ENCODE results near the gene GPATCH8.
"Not testable (repeated sequence)": the region's sequence is repeated elsewhere in the genome, so short reads cannot be mapped to it uniquely, and the experiment has no call there.

The GPATCH8 gene

DNA sequence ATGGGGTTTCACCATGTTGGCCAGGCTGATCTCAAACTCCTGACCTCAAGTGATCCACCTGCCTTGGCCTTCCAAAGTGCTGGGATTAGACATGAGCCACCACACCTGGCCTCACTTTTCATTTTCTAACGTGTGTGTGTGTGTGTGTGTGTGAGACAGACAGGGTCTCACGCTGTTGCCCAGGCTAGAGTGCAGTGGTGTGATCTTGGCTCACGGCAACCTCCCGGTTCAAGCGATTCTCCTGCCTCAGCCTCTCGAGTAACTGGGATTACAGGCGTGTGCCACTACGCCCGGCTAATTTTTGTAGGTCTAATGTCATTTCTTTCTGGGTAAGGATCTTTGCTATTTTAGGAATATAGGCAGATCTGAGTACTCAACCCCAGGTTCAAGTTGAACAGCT is 109.1 kb downstream of the GPATCH8 start:
- not testable (repeated sequence) for DNase-seq

DNA sequence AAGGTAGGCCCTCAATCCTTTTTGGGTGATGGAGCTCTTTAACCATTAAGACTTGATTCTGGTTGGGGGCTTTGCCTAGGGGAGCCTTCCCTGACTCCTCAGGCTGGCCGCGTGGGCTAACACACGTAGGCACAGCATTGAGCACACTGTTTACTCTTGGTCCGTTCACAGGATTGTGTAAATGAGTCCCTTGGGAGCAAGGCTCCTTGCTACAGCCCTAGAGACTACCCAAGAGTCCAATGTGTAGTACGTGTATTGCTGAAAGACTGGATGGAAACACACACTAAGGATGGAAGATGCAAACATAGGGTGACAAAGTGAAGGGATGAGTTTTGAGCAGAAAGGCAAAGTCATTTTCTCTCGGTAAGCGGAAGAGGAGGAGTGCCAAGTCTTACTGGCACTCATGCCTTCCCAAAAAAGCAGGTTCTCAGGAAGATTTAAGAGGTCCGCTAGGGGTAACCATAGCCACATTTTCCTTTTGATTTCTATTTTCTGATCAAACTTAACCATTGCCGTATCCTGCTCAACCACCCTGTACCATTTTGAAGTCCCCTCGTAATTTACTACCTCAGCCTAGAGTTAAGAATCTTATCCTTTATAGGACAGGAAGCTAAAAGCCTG is 112.8 kb downstream of the GPATCH8 start:
- DNase-seq, result no peak

DNA sequence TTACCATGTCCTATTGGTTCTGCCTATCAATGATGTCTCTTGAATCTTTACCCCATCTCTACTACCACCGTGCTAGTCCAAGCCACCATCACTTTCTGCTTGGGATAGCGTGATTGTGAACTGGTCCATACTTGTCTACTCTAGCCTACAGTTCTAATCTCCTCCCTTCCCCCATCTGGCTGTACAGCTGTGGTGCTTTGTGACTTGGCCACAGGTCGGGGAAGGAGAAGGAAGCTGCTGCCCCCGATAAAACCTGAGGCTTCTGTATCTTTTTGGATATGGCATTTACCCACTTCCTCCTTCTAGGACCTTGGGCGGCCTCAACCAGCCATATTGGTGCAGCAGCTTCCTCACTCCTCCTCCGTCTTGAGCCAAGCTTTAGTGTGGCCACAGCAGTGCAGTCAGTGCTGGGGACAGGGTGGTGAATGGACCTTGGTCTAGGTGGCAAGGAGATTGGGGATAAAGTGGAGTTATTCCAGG is 113.4 kb downstream of the GPATCH8 start:
- no peak for DNase-seq

DNA sequence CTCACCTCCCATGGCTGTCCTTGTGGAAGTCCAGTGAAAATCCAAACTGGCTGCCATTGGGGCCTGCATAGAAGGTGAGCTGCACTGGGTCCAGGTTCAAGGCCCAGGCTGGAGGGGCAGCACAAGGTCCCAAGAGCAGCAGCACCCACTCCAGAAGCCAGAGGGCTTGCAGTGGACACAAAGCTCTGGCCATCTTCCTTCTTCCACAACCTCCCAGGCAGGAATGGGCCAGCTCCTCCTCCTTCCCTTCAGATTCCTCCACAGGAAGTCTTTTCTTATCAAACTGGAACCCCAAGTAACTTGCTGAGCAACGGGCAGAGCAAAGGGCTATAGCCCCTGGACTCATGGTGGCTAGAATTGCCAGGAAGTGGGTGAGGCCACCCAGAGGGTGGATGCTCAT is 113.9 kb downstream of the GPATCH8 start, which contains the start of gene ITGA2B:
Gene ITGA2B (minus strand): TSS at position 369 of the 400 bp plus-strand sequence. CDS start 176 bp downstream, at position 193.
- DNase-seq, result no peak

DNA sequence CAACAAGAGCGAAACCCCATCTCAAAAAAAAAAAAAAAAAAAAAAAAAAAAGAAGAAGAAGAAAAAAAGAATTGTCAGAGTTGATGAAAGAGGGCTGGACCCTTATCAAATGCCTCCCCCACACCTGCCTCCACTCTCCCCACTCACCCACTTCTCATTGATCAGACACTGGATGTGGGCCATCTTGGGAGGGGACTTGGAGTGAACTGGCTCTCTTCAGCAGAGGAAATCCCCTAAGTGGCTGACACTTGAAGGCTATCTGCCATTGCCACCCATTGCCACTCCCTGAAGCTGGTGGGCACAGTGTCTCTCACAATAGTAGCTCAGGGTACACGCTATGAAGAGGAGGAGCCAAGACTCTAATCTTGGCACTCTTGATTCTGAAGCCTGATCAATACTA is 115.4 kb downstream of the GPATCH8 start:
- DNase-seq, result no peak

DNA sequence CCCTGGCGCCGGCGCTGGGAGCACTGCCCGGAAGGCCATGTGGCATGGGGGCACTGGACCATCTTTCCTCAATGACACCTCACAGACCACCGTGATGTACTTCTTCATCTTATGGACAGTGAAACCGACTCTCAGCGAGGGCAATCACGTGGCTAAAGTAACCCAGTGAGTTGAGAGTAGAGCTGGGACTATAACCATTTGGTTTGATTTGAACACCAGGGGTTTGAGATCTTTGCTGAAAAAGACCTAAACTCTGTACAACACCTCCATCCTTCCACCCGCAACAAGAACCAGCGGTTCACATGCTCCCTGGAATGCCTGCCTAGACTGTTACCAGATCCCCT is 117.1 kb downstream of the GPATCH8 start:
- no peak for DNase-seq

DNA sequence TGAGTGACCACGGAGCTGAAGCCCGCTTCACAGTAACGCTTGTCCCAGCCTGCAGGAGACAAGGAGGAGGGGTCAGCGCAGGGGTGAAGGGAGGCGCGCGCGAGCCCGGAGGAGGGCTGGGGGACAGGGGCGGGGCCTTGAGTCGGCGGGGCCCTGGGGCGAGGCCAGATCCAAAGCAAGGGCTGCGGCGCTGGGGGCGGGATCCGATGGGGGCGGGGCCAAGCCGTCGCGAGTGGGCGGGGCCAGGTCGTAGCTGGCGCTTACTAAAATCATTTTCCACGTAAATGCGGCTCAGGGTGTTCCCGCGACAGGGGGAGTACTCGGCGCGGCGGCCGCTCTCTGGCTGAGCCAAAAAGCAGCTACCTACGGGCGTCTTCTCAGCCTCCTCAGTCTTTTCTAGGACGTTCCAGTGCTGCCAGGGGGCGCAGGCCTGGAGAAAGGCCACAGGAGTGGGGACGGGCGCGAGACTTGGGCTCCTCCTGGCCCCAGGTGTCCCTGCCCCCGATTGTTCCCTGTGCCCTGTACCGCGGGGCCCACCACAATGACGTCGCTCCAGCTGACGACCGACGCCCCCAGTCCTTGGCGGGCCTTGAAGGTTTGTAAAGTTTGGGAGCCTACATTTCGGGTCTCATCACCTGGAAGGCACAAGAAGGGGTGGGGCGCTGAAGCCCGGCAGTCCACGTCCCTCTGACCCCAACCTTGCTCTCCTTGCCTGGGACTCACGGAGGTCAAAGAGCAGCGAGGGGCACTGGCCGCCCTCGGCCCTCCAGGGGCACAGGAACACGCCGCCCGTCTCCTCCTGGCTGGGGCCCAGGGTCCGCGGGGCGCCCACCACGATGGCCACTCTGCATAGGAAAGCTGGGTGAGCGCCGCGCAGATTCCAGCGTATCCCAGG is 117.7 kb downstream of the GPATCH8 start:
- peak; percentile 69 for DNase-seq

DNA sequence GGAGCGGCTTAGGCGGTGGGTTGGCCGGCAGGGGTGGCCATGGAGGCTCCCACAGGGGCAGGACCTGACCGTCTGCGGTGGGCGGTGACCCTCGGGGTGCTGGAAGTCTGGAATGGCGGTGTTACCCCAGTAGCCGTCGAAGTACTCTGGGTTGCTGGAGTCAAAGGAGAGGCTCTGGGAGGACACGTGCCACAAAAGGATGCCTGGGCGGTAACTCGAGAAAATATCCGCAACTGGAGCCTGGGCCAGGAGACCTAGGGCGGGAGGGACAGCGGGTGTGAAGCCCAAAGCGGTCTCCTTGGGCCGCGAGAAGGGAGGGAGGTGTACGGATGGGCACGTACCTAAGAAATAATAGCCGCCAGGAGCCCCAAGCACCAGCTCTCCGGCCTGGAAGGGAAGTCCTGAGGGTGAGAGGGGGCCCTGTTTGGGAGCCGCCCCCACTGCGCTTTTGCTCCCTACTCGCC is 118.4 kb downstream of the GPATCH8 start:
- DNase-seq, result no peak

DNA sequence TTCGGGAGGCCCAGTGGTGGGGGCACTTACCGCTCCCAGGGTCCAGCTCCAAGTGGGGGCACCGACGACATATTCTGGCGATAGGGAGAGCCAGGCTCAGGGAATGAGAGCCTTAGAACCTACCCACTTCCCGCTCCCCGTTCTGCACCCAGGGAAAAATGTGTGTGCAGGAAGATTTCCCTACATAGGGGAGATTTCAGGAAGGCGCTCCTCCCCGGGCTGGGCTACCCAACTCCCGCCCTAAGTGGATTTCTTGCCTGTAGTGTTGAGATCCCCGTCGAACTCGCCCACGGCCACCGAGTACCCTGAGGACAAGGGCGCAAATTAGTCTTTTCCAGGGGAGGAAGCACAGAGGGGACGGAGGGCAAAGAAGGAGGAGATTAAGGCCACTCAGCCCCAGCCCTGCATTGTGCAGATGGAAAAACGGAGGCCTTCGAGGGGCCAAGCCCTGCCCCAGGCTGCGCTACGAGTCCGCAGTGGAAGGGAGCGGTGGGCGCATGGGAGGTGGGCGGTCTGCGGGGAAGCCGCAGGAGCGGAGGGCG is 118.9 kb downstream of the GPATCH8 start:
- DNase-seq, result no peak

DNA sequence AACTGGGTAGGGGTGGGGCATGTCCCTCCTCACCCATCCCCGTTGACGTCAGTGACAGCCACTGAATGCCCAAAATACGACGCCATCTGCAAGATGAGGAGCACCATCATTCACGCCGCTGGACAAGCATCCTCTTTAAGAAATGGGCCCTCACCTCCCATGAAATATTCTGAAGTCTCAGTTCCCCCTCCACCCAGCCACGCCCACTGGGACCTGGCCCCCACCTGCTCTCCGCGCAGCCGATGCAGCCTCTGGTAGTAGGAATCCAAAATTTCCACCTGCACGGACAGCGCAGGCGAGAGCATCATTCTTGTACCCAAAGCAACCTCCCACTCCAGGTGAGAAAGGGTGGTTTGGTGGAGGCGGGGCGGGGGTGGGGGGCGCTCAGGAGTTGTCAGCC is 119.3 kb downstream of the GPATCH8 start:
- DNase-seq, result no peak

DNA sequence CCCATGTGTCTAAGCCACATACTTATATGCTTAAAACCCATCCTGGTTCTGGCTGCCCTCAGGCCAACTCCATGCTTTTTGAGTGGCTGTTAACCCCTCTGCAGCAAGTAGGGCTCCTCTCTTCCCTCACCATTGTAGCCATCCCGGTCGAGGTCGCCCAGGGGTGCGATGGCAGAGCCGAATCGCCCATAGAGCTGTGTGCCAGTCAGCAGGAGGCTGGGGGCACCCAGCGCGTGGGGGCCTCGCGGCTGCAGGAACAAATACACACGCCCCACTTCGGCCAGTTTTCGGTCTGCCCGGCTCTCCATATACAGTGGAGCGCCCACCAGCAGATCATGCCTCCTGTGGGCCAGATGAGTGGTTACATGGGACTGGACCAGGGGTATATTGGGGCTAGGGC is 119.8 kb downstream of the GPATCH8 start:
- no peak for DNase-seq

DNA sequence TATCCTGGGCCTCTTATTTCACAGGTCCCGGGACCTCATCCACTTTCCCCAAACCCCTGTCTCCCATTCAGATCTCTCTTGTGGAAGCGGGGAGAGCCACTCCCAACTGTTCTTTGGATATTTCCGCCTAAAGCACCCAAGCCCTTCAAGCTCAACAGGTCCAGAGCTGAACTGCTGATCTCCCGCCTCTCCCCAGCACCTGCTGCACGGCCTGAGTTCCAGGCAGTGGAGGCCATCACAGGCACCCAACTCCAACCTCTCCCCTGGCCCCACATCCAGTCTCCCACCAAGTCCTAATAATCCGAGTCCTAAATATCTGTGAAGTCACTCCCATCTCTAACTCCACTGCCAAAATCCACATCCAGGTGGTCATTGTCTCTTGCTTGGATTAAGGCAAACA is 120.3 kb downstream of the GPATCH8 start:
- DNase-seq, result no peak

DNA sequence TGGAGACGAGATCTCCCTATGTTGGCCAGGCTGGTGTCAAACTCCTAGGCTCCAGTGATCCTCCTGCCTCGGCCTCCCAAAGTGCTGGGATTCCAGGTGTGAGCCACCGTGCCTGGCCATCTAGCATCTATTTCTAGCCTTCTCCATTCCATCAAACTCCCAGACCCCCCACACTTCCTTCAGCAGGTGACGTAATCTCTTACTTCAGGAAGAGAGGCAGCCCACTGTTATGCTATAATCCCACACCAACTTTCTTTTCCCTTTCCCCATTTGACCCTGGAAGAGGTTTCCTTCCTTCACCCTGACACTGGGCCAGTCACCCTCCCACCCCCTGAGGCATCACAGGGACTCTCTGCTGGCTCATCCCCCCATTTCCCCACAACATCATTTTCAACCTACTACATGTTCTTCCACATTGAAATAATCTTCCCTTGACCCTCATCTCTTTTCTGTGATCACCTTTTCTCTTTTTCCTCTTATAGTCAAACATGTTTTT is 121.3 kb downstream of the GPATCH8 start:
- DNase-seq, result no peak

DNA sequence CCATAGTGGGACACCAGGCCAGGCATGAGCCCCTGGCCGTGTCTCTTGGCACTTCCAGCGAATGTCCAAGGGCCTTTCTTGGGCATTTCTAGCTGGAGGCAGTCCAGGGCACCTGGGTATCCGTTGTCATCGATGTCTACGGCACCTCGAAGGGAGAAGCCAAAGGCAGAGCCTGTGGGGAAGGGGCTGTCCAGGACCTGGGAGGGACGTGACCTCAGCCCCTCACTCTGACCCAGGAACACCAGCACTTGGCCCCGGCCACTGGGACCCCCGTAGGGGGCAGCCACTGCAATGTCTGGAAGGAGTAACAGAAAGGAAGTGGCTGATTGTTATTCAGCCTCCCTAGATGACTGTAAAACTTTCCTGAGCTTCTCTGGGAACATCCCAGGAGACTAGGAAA is 122.4 kb downstream of the GPATCH8 start:
- no peak for DNase-seq

DNA sequence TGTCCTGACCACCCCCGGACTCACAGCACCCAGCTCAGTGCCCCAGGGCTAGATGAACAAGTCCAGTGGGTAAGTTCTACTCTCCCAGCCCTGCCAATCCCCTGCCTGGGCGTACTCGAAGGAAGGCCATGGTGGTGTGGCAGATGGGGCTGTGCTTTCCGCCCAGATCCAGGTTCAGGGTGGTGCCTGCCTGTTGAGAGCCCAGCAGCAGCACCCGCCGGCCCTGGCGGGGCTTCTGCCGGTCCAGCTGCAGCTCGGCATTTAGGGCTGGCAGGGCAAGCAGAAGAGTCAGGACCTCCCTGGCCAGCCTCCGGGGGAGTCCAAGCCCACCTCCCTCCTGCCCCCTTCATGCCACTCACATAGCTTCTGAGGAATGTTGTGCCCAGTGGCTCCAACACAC is 123.3 kb downstream of the GPATCH8 start:
- no peak for DNase-seq

DNA sequence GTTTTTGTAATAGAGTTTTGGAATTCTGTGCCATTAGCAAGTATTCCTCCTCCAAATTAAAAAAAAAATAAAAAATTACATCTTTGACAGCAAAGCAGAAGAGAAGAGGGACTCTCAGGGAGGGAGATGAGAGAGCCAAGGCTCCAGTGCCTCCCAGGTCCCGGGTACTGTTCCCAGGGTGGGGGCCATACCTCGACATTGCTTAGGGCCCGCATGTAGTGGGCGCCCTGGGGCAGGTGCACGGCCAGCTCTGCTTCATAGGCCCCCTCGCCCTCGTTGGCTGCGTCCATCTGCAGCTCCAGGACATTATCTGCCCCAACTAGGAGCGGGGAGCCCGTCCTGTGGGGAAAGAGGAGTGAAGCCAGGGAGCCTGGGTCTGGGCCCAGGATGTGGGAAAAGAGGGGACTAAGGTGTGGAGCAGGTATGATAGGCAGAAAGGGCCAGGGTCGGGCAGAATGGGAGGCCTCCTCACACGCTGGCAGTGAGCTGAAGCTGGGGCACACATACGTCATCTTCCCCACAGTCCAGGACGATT is 125.0 kb downstream of the GPATCH8 start:
- no peak for DNase-seq

DNA sequence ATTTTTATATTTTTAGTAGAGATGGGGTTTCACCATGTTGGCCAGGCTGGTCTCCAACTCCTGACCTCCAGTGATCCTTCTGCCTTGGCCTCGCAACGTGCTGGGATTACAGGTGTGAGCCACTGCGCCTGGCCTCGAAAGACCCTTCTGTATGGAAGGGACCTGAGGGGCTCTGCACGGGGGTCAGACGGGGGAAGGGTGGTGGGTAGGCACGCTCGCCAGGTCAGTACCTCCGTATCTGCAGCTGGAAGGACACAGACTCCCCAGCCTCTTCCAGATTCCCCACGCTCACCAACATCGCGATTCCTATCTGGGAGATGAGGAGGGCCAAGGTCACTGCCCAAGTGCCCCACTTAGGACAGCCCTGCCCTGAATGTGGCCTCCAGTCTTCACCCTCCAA is 126.4 kb downstream of the GPATCH8 start:
- no peak for DNase-seq

DNA sequence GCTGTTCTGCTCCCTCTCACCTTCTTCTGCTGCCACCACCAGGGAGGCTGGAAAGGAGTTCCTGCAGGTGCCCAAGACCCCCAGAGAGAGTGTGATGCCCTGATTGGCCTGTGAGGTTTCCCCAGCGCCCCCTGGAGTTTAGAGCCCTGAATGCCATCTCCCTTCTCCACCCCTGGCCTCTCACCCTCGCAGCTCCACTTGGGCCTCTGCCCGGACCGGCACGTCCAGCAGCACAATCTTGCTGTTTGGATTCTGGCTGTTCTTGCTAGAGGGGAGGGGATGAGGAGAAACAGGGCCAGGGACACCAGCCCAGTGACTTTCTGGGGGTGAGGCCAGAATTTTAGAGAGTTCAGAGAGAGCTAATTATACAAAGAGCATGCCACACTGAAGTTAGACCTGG is 127.1 kb downstream of the GPATCH8 start:
- no peak for DNase-seq

DNA sequence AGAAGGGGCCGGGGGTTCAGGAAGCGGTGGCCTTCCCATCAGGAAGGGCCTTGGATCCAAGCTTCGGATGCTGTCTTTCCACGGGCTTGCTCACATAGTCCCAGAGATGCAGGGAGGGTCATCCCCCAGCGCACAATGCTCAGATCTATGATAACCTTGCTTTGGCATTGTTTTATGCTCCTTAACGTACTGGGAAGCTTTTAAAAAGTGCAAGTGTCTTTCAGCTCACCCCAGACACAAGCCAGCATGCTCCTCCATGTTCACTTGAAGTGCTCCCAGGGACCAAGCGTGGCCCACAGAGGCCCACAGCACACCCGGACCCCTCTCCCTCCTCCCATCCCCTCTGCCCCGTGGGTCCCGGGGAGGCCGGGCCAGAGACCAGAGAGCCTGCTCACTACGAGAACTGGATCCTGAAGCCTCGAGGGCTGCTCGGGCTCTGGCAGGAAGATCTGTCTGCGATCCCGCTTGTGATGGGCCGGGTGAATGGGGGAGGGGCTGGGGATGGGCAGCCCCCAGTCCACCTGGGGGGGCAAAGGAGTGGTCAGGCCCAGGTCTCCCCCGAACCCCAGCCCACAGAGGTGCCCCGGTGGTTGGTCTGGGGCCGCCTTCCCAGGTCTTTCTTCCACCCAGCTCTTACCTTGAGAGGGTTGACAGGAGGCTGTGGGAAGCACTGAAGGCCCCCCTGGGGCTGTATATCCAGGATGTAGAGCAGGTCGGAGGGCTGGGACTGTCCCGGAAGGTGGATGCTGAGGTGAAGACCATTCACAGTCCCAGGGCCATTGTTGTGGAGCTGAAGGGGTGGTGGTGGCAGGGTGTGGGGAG is 127.8 kb downstream of the GPATCH8 start:
- no peak for DNase-seq

DNA sequence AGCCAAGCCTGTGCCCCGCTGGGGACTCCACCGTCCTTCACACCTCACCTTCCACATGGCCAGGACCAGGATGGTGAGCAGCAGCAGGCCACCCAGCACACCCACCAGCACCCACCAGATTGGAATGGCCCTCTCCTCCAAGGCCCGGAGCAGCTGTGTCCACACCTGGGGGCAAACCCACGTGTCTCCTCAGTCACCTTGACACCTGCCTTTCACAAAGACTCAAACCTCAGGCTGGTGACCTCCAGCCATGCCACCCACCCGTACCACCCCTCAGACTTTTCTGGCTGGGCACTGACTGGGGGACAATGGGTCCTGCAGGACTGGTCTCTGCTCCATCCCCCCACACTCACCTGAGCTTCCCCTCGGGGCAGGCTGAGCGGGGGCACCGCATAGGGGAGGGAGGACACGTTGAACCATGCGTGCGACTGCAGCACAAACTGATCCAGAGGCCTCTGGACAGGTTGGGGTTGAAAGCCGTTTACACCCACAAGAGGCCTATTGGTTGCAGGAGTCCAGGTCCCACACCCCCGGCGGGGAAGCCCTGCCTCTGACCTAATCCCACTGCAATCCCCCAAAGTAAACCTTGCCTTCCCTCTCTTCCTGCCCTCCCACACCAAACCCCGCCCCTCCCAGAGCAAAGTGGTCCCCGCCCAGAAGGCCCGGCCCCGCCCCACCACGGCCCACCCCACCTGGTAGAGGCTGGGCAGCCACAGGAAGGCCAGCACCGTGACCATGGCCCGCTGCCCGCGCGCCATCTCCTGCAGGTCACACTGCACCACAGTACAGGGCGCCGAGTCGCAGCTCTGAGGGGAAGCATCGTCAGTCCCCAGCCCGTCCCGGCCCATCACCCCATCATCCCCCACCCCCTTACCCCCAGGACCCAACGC is 128.7 kb downstream of the GPATCH8 start:
- DNase-seq, result no peak

DNA sequence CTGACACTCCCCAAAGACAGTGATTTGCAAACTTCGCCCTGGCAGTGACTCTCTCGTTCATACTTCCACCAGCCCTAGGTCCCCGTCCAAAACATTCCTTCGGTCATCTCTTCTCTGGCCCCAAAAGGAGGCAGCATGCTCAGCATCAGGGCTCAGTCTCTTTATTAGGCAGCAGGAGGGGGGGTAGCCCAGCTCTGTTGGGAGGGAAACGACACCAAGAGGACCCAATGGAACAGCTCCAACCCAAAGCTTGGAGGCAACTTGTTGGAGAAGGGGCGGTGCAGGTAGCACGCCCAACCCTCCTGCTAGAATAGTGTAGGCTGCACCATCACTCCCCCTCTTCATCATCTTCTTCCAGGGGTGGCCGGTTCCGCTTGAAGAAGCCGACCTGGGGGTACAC is 131.2 kb downstream of the GPATCH8 start:
- no peak for DNase-seq
